Measurements from ENCODE around the gene DYNLT3. TPM values are rescaled to one million over a fixed set of nuclear protein-coding genes. Genes with fewer than 3 reads are reported as not detected.
A peak's percentile ranks its signal among the peaks of the same experiment; 100 is the strongest.

DYNLT3 gene
- 10 to 100 TPM; 38.5 to 41.5 TPM for total RNA-seq
- 10 to 100 TPM; 53.3 to 71.8 TPM for polyA plus RNA-seq

- peak within 1 kb of the TSS; percentile 61 to 66 for H3K4me3 ChIP-seq (ENCODE audit: low read length in 2 of 2)
- no peaks in the 10 kb centered on the region for H3K9me3 ChIP-seq (ENCODE audit: control insufficient read depth in 1 of 2, low read length in 2 of 2)
- H3K9me3 Mint-ChIP-seq = peaks cover 0 to 2% (median 0%) of the 10 kb centered on the region in 8 donors
- peaks cover 8% of the 10 kb centered on the region for H3K4me1 ChIP-seq (ENCODE audit: insufficient read depth, low read length)
- no peaks in the 10 kb centered on the region for H3K27me3 ChIP-seq (ENCODE audit: insufficient read depth, low read length)
- ChIA-PET CTCF (ENCODE audit: partially characterized antibody) (interaction anchor here (1.0 kb wide), 1 partner anchor 21 kb away, joined by 3 read pairs; no protein-coding TSS in a partner anchor), POLR2A (ENCODE audit: partially characterized antibody) (interaction anchor here (1.3 kb wide), 1 partner anchor 481 kb away, joined by 3 read pairs; the partner anchor contains the start of gene RPGR)
- peaks cover 3 to 8% of the 10 kb centered on the region in 2 donors for H3K36me3 Mint-ChIP-seq
- H3K27ac ChIP-seq (ENCODE audit: low read depth, low read length) = peak within 1 kb of the TSS; percentile 93
- H3K27me3 Mint-ChIP-seq = no peaks in the 10 kb centered on the region
- H3K4me3 Mint-ChIP-seq = peak within 1 kb of the TSS; percentile 83 to 91 (median 88)
- H3K27ac Mint-ChIP-seq = peak within 1 kb of the TSS; percentile 94 to 98 (median 96)
- DNase-seq = peak; percentile 76 to 83 (median 82)
- peaks cover 15 to 38% (median 25%) of the 10 kb centered on the region in 4 donors for H3K4me1 Mint-ChIP-seq
- intact Hi-C loops (cut with micrococcal nuclease) = loop anchor here (1.0 kb wide), 1 partner anchor 480 kb away; the partner anchor contains the start of gene RPGR
- no peaks in the 10 kb centered on the region for H3K36me3 ChIP-seq (ENCODE audit: insufficient read depth, low read length)
Measured at GRCh38 chrX:37846934-37847732, at the start of gene DYNLT3. DYNLT3 (minus strand) TSS chrX:37847571; CDS start chrX:37847510, 61 bp downstream.

- Mint-ChIP-seq H3K27ac (no peak overlapping the region), H3K36me3 (no peaks in the 10 kb centered on the region), H3K4me3 (no peak overlapping the region), H3K4me1 (no peaks in the 10 kb centered on the region), H3K27me3 (peaks cover 2 to 5% of the 10 kb centered on the region in 2 donors), H3K9me3 (no peaks in the 10 kb centered on the region)
- H3K27me3 ChIP-seq (ENCODE audit: insufficient read depth, low read length) = no peaks in the 10 kb centered on the region
- ChIA-PET CTCF (ENCODE audit: partially characterized antibody) (no interaction called here), POLR2A (ENCODE audit: partially characterized antibody) (no interaction called here)
- intact Hi-C loops (cut with micrococcal nuclease) = no loop called here
- H3K4me3 ChIP-seq (ENCODE audit: low read length in 2 of 2) = no peak overlapping the region
- H3K36me3 ChIP-seq (ENCODE audit: insufficient read depth, low read length) = no peaks in the 10 kb centered on the region
- H3K4me1 ChIP-seq (ENCODE audit: insufficient read depth, low read length) = no peaks in the 10 kb centered on the region
- no peak for DNase-seq
- no peaks in the 10 kb centered on the region for H3K9me3 ChIP-seq (ENCODE audit: control insufficient read depth in 1 of 2, low read length in 2 of 2)
- H3K27ac ChIP-seq (ENCODE audit: low read depth, low read length) = no peak overlapping the region
Measured at GRCh38 chrX:37896511-37896890, 49.1 kb upstream of the DYNLT3 start.

- DNase-seq = no peak
- Mint-ChIP-seq H3K27ac (no peak overlapping the region), H3K4me3 (no peak overlapping the region), H3K9me3 (no peaks in the 10 kb centered on the region), H3K4me1 (no peaks in the 10 kb centered on the region), H3K27me3 (peaks cover 2 to 5% of the 10 kb centered on the region in 2 donors), H3K36me3 (no peaks in the 10 kb centered on the region)
- Histone ChIP-seq H3K36me3 (ENCODE audit: insufficient read depth, low read length) (no peaks in the 10 kb centered on the region), H3K9me3 (ENCODE audit: control insufficient read depth in 1 of 2, low read length in 2 of 2) (no peaks in the 10 kb centered on the region), H3K27me3 (ENCODE audit: insufficient read depth, low read length) (no peaks in the 10 kb centered on the region), H3K4me1 (ENCODE audit: insufficient read depth, low read length) (no peaks in the 10 kb centered on the region), H3K4me3 (ENCODE audit: low read length in 2 of 2) (no peak overlapping the region), H3K27ac (ENCODE audit: low read depth, low read length) (no peak overlapping the region)
- intact Hi-C loops (cut with micrococcal nuclease) = no loop called here
- POLR2A ChIA-PET (ENCODE audit: partially characterized antibody) = no interaction called here
- CTCF ChIA-PET (ENCODE audit: partially characterized antibody) = no interaction called here
Measured at GRCh38 chrX:37895795-37896510, 48.6 kb upstream of the DYNLT3 start.

- no peaks in the 10 kb centered on the region for H3K9me3 Mint-ChIP-seq
- intact Hi-C loops (cut with micrococcal nuclease) = no loop called here
- H3K36me3 Mint-ChIP-seq = no peaks in the 10 kb centered on the region
- no peak overlapping the region for H3K27ac Mint-ChIP-seq
- no peaks in the 10 kb centered on the region for H3K27me3 ChIP-seq (ENCODE audit: insufficient read depth, low read length)
- H3K4me1 ChIP-seq (ENCODE audit: insufficient read depth, low read length) = no peaks in the 10 kb centered on the region
- POLR2A ChIA-PET (ENCODE audit: partially characterized antibody) = no interaction called here
- no peak for DNase-seq
- H3K27ac ChIP-seq (ENCODE audit: low read depth, low read length) = no peak overlapping the region
- H3K4me3 Mint-ChIP-seq = no peak overlapping the region
- no peaks in the 10 kb centered on the region for H3K4me1 Mint-ChIP-seq
- no peaks in the 10 kb centered on the region for H3K9me3 ChIP-seq (ENCODE audit: control insufficient read depth in 1 of 2, low read length in 2 of 2)
- CTCF ChIA-PET (ENCODE audit: partially characterized antibody) = no interaction called here
- no peak overlapping the region for H3K4me3 ChIP-seq (ENCODE audit: low read length in 2 of 2)
- peaks cover 2 to 5% of the 10 kb centered on the region in 2 donors for H3K27me3 Mint-ChIP-seq
- H3K36me3 ChIP-seq (ENCODE audit: insufficient read depth, low read length) = no peaks in the 10 kb centered on the region
Measured at GRCh38 chrX:37894725-37895124, 47.4 kb upstream of the DYNLT3 start.

- no peak for DNase-seq
- Mint-ChIP-seq H3K9me3 (no peaks in the 10 kb centered on the region), H3K4me3 (no peak overlapping the region), H3K4me1 (no peaks in the 10 kb centered on the region), H3K36me3 (no peaks in the 10 kb centered on the region), H3K27me3 (no peaks in the 10 kb centered on the region), H3K27ac (no peak overlapping the region)
- intact Hi-C loops (cut with micrococcal nuclease) = no loop called here
- H3K27me3 ChIP-seq (ENCODE audit: insufficient read depth, low read length) = no peaks in the 10 kb centered on the region
- H3K9me3 ChIP-seq (ENCODE audit: control insufficient read depth in 1 of 2, low read length in 2 of 2) = no peaks in the 10 kb centered on the region
- ChIA-PET CTCF (ENCODE audit: partially characterized antibody) (no interaction called here), POLR2A (ENCODE audit: partially characterized antibody) (no interaction called here)
- no peak overlapping the region for H3K27ac ChIP-seq (ENCODE audit: low read depth, low read length)
- no peak overlapping the region for H3K4me3 ChIP-seq (ENCODE audit: low read length in 2 of 2)
- no peaks in the 10 kb centered on the region for H3K36me3 ChIP-seq (ENCODE audit: insufficient read depth, low read length)
- H3K4me1 ChIP-seq (ENCODE audit: insufficient read depth, low read length) = no peaks in the 10 kb centered on the region
Measured at GRCh38 chrX:37888010-37888409, 40.6 kb upstream of the DYNLT3 start.

GRCh38 chrX:37887347-37887746 lies 40.0 kb upstream of the DYNLT3 start:
- H3K36me3 ChIP-seq (ENCODE audit: insufficient read depth, low read length) = no peaks in the 10 kb centered on the region
- H3K4me1 ChIP-seq (ENCODE audit: insufficient read depth, low read length) = no peaks in the 10 kb centered on the region
- no peak overlapping the region for H3K4me3 ChIP-seq (ENCODE audit: low read length in 2 of 2)
- intact Hi-C loops (cut with micrococcal nuclease) = no loop called here
- no peaks in the 10 kb centered on the region for H3K9me3 Mint-ChIP-seq
- no peak for DNase-seq
- no peak overlapping the region for H3K27ac Mint-ChIP-seq
- H3K27ac ChIP-seq (ENCODE audit: low read depth, low read length) = no peak overlapping the region
- peaks cover 1% of the 10 kb centered on the region in 2 donors for H3K27me3 Mint-ChIP-seq
- no peaks in the 10 kb centered on the region for H3K36me3 Mint-ChIP-seq
- no peaks in the 10 kb centered on the region for H3K27me3 ChIP-seq (ENCODE audit: insufficient read depth, low read length)
- H3K4me3 Mint-ChIP-seq = no peak overlapping the region
- H3K9me3 ChIP-seq (ENCODE audit: control insufficient read depth in 1 of 2, low read length in 2 of 2) = no peaks in the 10 kb centered on the region
- ChIA-PET POLR2A (ENCODE audit: partially characterized antibody) (no interaction called here), CTCF (ENCODE audit: partially characterized antibody) (no interaction called here)
- H3K4me1 Mint-ChIP-seq = no peaks in the 10 kb centered on the region

- Histone ChIP-seq H3K4me3 (ENCODE audit: low read length in 2 of 2) (no peak overlapping the region), H3K4me1 (ENCODE audit: insufficient read depth, low read length) (no peaks in the 10 kb centered on the region), H3K36me3 (ENCODE audit: insufficient read depth, low read length) (no peaks in the 10 kb centered on the region), H3K9me3 (ENCODE audit: control insufficient read depth in 1 of 2, low read length in 2 of 2) (no peaks in the 10 kb centered on the region), H3K27ac (ENCODE audit: low read depth, low read length) (no peak overlapping the region), H3K27me3 (ENCODE audit: insufficient read depth, low read length) (no peaks in the 10 kb centered on the region)
- Mint-ChIP-seq H3K27me3 (peaks cover 5% of the 10 kb centered on the region in 2 donors), H3K9me3 (no peaks in the 10 kb centered on the region), H3K4me3 (no peak overlapping the region), H3K27ac (no peak overlapping the region), H3K36me3 (no peaks in the 10 kb centered on the region), H3K4me1 (no peaks in the 10 kb centered on the region)
- CTCF ChIA-PET (ENCODE audit: partially characterized antibody) = no interaction called here
- POLR2A ChIA-PET (ENCODE audit: partially characterized antibody) = no interaction called here
- DNase-seq = no peak
- intact Hi-C loops (cut with micrococcal nuclease) = no loop called here
Measured at GRCh38 chrX:37883196-37883595, 35.8 kb upstream of the DYNLT3 start.
